ENCODE data around the gene LAMA2.

The LAMA2 gene

DNA sequence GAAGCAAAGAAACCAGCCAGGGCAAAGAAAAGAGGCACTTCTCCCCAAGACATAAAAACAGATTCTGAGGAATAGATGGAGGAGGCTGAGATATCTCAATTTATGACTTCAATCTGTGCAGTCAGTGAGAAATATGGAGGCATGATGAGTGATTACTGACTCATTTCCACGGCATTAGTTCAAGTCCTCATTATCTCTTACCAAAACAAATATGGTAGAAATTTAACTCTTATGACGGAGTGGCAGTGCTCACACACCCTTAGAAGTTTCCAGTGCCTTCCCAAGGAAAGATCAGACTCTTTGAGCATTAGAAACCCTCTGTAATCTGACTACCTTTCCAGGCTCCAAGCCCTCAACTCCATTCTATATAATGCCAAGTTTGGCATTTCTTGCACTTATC lies 463.0 kb downstream of the LAMA2 start:
- DNase-seq = no peak
- TF ChIP-seq GATA1 (IDR thresholded peaks at IDR 0.05; ENCODE audit: low read depth, low read length) = no peak
- no peak for TF ChIP-seq POLR2A (IDR thresholded peaks at IDR 0.05; ENCODE audit: low read length)

DNA sequence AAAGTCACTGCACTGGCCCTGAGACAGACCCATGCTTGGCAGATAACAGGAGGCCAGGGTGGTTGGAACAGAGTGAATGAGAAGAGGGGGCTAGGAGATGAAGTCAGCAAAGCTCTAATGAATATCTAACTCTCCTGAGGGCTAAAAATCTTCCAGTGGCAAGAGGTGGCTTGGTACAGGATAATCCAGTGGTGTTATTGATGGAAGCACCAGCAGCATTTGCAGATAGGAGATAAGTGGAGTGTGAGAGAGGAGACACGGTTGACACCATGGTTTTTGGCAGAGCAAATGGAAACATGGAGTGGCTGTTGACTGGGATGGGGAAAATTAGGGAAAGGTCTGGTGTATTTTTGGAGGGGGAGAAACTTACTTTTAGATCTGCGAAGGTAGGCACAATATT lies 464.0 kb downstream of the LAMA2 start:
- no peak for DNase-seq
- TF ChIP-seq GATA1 (IDR thresholded peaks at IDR 0.05; ENCODE audit: low read depth, low read length) = no peak
- no peak for TF ChIP-seq POLR2A (IDR thresholded peaks at IDR 0.05; ENCODE audit: low read length)

DNA sequence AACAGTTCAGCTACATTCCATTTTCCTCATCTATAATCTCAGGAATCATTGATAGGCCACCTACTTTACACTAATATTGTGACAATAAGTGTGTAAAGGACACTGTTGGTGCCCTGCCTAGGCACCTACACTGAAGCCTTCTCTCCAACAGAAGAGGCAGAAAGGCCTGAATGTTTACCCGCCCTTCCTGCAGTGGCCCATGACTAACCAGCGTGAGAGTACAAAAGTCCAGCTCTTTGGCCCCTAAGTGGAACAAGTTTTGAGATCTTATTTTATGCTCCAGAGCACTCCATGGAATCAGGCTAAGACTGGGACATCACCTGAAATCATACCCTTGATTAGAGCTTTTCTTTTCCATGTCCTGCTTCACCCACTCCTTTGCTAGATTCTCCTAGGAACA lies 467.3 kb downstream of the LAMA2 start:
- DNase-seq = no peak
- TF ChIP-seq POLR2A (IDR thresholded peaks at IDR 0.05; ENCODE audit: low read length) (no peak), GATA1 (IDR thresholded peaks at IDR 0.05; ENCODE audit: low read depth, low read length) (no peak)

DNA sequence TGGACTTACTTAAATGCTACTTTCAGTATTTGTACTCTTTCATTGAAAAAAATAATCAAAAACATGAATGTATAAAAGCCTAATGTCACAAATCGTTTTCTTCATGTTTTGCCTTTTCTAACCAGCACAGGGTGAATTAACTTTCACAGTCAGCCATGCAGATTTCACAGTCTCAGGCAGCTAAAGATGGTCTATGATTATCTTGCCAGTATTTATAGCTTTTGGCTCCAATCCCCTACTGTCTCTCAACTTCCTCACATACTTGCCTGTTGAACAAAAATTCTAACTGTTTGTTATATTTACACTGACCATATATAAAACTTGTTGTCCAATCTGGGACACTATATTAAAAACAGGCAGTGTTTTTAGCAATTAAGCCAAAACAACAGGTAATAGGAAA lies 468.9 kb downstream of the LAMA2 start:
- DNase-seq = no peak
- TF ChIP-seq POLR2A (IDR thresholded peaks at IDR 0.05; ENCODE audit: low read length) (no peak), GATA1 (IDR thresholded peaks at IDR 0.05; ENCODE audit: low read depth, low read length) (no peak)

DNA sequence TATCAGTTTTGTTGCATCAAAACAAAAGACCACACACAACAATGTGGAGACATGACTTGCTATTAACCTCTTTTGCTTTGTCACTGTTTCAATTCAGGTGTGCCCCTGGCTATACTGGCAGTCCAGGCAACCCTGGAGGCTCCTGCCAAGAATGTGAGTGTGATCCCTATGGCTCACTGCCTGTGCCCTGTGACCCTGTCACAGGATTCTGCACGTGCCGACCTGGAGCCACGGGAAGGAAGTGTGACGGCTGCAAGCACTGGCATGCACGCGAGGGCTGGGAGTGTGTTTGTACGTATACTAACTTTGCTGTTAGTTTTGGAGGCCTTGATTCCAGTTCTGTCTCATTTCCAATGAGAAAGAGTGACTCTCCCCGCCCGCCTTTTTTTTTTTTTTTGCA lies 470.1 kb downstream of the LAMA2 start:
- TF ChIP-seq GATA1 (IDR thresholded peaks at IDR 0.05; ENCODE audit: low read depth, low read length) (no peak), POLR2A (IDR thresholded peaks at IDR 0.05; ENCODE audit: low read length) (no peak)
- DNase-seq = no peak

DNA sequence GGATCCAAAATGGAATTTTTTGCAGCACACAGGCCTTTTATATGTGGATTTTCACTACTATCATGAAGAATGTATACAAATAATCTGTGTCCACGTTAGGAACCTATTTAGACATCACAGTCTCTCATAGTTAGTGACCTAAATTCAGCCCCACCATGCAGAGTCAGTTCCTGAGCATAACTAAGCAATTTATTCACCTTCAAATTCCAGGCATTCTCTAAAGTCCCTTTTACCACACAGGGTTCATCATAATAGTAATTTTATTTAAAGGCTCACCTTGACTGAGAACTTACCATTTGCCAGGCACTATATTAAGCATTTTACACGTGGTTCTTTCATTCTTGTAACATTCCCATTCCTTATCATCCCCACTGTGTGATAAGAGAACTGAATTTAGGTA lies 473.2 kb downstream of the LAMA2 start:
- TF ChIP-seq GATA1 (IDR thresholded peaks at IDR 0.05; ENCODE audit: low read depth, low read length) = no peak
- no peak for TF ChIP-seq POLR2A (IDR thresholded peaks at IDR 0.05; ENCODE audit: low read length)

DNA sequence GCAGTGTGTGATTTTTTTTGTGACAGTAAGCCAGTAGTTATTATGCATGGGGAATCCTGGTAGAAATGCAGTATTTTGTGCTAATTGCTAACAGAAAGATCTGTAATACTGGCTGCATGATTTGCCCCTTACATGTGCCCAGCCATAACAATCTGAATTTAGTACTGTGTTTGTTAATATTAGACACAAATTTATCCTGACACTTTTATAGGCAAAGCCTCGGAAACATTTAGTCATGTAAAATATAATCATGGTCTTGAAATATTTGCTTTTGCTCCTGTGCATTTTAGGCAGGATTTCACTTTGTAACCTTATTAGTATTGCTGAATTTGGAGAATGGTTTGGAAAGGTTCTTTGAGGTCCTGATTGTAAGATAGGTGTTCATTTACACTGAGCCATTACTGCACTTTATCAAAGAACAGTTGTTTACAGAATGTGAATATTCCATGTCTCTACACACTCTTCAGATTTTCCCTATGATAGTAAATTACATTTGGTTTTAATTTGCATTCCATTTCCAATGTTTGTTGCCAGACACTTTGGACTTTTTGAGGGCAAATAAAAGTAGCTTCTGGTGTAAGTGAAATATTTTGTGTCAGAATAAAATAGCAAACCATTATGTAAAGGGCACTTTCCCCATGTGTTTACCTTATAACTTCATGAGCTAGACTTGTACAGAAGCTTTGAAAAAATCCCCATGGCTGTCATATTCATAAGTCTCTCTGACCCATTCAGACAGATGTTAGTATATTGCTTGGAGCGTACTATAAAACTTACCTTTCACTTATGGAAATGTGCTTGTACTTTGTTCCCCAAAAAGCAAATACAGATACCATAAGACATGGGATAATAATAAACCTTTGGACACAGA lies 477.1 kb downstream of the LAMA2 start:
- no peak for DNase-seq

More for the DNA sequence above, 473.2 kb downstream of the LAMA2 start:
- DNase-seq = no peak

DNA sequence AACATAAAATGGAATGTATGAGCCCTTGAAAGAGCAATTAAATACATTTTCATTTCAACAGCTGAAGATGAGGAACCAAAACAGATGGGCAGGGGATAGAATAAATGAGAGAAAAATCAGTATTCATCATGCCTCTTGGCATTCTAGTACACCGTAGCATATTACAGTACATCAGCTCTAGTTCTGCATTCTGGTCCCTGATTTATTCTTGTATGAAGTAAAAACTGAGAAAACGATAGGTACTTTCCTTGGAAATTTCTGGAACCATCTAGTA lies 477.7 kb downstream of the LAMA2 start:
- no peak for DNase-seq
- no peak for TF ChIP-seq GATA1 (IDR thresholded peaks at IDR 0.05; ENCODE audit: low read depth, low read length)
- TF ChIP-seq POLR2A (IDR thresholded peaks at IDR 0.05; ENCODE audit: low read length) = no peak

More for the DNA sequence above, 477.1 kb downstream of the LAMA2 start:
- TF ChIP-seq POLR2A (IDR thresholded peaks at IDR 0.05; ENCODE audit: low read length) (no peak), GATA1 (IDR thresholded peaks at IDR 0.05; ENCODE audit: low read depth, low read length) (no peak)

DNA sequence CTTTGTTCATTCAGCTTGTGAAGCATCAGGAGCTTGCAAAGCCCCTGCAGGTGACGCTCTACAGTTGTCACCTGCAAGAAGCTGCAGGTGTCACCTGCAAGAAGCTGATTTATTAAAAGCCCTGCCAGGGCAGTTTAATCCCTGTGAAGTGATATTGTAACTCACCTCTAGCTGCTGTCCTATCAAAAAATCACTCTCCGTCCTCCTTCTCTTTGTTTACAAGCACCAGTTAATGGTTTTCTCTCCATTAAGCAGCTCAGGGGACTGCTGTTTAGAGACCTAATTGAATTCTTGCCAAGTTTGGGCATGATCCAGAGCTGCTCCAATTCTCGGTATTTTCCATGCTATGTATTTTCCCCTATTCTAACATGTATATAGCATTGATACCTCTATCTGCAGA lies 481.1 kb downstream of the LAMA2 start:
- DNase-seq = no peak
- no peak for TF ChIP-seq GATA1 (IDR thresholded peaks at IDR 0.05; ENCODE audit: low read depth, low read length)
- TF ChIP-seq POLR2A (IDR thresholded peaks at IDR 0.05; ENCODE audit: low read length) = no peak

DNA sequence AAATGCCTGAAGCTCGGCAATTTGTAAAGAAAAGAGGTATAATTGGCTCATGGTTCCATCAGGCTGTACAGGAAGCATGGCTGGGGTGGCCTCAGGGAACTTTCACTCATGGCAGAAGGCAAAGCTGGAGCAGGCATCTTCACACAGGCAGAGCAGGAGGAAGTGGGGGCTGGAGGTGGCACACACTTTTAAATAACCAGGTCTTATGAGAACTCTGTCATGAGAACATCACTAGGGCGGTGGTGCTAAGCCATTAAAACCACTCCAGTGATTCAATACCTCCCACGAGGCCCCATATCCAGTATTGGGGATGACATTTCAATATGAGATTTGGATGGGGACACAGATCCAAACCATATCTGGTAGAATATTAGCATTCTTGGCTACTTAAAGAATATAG lies 481.8 kb downstream of the LAMA2 start:
- TF ChIP-seq GATA1 (IDR thresholded peaks at IDR 0.05; ENCODE audit: low read depth, low read length) (no peak), POLR2A (IDR thresholded peaks at IDR 0.05; ENCODE audit: low read length) (no peak)
- no peak for DNase-seq

DNA sequence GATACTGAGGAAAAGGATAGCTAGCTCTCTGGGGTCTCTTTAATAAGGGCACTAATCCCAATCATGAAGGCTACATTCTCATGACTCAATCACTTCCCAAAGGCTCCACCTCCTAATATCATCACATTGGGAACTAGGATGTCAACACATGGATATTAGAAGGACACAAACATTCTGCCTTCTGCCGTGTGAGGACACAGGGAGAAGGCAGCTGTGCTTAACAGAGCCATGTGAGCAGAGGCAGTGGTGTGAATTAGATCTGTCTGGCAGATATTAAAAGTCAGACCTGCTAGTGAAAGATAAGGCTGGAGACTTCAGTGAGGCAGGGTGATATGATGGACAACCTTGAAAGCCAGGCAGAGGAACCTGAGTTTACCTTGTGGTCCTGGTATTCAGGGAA lies 485.1 kb downstream of the LAMA2 start:
- DNase-seq = peak in 1 of 2 experiments; percentile 41
- TF ChIP-seq GATA1 (IDR thresholded peaks at IDR 0.05; ENCODE audit: low read depth, low read length) = no peak
- TF ChIP-seq POLR2A (IDR thresholded peaks at IDR 0.05; ENCODE audit: low read length) = no peak

DNA sequence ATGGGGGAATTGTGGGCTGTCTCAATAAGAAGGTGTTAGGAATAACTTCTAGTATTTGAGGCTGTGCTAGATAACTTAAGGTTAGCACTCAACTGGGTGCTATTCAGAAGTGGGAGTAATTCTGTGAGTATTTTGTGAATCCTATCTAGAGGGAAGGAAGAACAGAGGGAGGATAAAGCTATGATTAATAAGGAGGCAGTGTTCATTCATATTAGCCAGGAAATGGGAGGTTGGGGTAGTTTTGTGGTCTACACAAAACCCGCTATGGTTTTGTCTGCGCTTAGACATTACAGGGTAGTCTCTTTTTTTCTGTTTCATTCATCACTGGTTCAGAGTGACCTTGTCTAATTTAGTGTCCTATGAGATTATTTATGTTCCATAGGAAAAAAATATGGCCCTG lies 486.0 kb downstream of the LAMA2 start:
- DNase-seq = no peak
- no peak for TF ChIP-seq GATA1 (IDR thresholded peaks at IDR 0.05; ENCODE audit: low read depth, low read length)
- no peak for TF ChIP-seq POLR2A (IDR thresholded peaks at IDR 0.05; ENCODE audit: low read length)

DNA sequence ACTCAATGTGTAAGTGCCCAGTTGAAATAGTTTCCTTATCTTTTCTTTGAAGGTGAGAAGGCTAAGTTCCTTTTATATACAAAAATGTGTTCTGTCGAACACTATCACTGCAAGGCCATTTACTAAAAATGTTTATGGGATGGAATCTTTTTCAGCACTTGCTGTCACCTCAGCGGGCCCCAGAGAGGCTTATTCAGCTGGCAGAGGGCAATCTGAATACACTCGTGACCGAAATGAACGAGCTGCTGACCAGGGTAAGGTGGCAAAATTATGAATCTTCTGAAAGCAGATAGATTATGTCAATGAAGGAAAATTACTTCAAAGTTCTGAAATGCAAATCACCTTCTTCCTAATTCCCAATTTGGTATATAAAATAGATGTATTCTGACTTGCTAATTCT lies 486.8 kb downstream of the LAMA2 start:
- no peak for DNase-seq

DNA sequence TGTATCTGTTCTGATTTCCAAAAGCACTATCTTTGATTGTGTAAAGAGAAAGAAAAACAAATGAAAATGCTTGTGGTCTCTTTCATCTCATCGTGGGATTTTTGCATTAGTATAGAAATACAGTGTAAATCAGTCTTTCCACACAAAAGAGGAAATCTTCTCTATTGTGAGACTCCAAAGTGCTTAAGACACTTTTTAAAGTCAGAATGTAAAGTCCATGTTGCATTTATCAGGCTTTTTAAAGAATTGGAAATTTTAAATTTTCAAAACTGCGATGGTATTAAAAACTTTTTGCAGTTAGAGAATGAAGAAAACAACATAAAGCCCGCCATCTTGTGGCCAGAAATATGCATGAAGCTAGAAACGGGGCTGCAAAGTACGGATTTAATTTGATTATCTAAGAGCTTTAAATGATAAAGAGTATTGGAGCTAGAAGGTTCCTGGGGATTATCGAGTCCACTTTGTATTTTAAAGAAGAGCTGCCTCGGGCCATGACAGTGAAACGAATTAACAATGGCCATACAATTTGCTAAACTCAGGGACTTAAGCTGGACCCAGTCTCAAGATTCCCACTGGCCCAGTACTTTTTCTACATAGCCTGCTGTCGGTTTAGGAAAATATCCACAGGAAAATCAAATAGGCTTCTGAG lies 487.5 kb downstream of the LAMA2 start:
- TF ChIP-seq POLR2A (IDR thresholded peaks at IDR 0.05; ENCODE audit: low read length) = no peak
- no peak for TF ChIP-seq GATA1 (IDR thresholded peaks at IDR 0.05; ENCODE audit: low read depth, low read length)
- DNase-seq = peak; percentile 5 to 49

More for the DNA sequence above, 486.8 kb downstream of the LAMA2 start:
- TF ChIP-seq POLR2A (IDR thresholded peaks at IDR 0.05; ENCODE audit: low read length) (no peak), GATA1 (IDR thresholded peaks at IDR 0.05; ENCODE audit: low read depth, low read length) (no peak)

DNA sequence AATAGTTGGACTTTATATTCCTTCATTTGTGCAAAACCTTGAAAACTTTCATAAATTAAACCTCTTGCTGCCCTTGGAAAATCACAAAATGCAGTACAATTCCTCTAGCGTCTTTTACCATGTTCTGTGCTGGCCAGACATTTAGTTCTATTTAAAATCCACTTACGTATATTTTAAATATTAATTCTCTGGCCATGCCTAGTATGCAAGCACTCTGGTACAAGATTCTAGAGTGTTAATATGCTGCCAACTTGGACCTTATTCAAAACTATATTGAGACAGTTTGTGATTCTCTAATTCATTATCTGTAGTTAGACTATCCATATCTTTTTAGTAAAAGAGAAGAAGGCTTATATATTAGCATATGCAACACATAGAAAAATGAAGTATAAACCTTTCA lies 498.9 kb downstream of the LAMA2 start:
- DNase-seq = no peak
- no peak for TF ChIP-seq GATA1 (IDR thresholded peaks at IDR 0.05; ENCODE audit: low read depth, low read length)
- no peak for TF ChIP-seq POLR2A (IDR thresholded peaks at IDR 0.05; ENCODE audit: low read length)

Measured in erythroblast (primary cell).